HAP-1 (cell line): ENCODE results near the gene APEH.

Source experiments
- DNase-seq, 2 experiments: peaks; one replicate each; pipeline ENCODE4 v3.0.0-alpha.2; 2016 to 2020; ENCODE audit warnings: low spot score in 2 of 2
- H3K27me3 ChIP-seq: fragments of 250-450 bp; sonication (Bioruptor Pico); 2 replicates; pipeline ENCODE4 v1.5.1; 2020; ENCODE audit warnings: low read depth, mild to moderate bottlenecking, moderate library complexity
- H3K36me3 ChIP-seq: fragments of 250-450 bp; sonication (Bioruptor Pico); replicated peaks from 2 replicates; pipeline ENCODE4 v1.5.1; 2020; ENCODE audit warnings: mild to moderate bottlenecking
- H3K4me1 ChIP-seq: fragments of 250-450 bp; sonication (Bioruptor Pico); 2 replicates; pipeline ENCODE4 v1.5.1; 2020; ENCODE audit warnings: mild to moderate bottlenecking
- H3K4me3 ChIP-seq: fragments of 250-450 bp; sonication (Bioruptor Pico); 2 replicates; pipeline ENCODE4 v1.5.1; 2020; ENCODE audit warnings: mild to moderate bottlenecking, moderate library complexity
- H3K9me3 ChIP-seq: fragments of 250-450 bp; sonication (Bioruptor Pico); 2 replicates; pipeline ENCODE4 v1.5.1; 2020; ENCODE audit warnings: mild to moderate bottlenecking, moderate library complexity
- in situ Hi-C: fragments of 300-500 bp; cut with MboI; formaldehyde crosslinking; loops from 3 replicates; pipeline ENCODE4 v1.14.3; 2020; ENCODE audit warnings: low sequenced_read_pairs, inconsistent platforms, mixed read lengths

Gene APEH

GRCh38 chr3:49667701-49668413 lies 6.3 kb upstream of the APEH start:
- no peaks in the 10 kb centered on the region for H3K36me3 ChIP-seq
- H3K9me3 ChIP-seq = no peaks in the 10 kb centered on the region
- H3K27me3 ChIP-seq = no peaks in the 10 kb centered on the region
- H3K4me3 ChIP-seq = no peak overlapping the region
- peaks cover 2% of the 10 kb centered on the region; the same call in 1 of the 2 replicates for H3K4me1 ChIP-seq
- in situ Hi-C loops = no loop called here
- DNase-seq = no peak

GRCh38 chr3:49668414-49668797 lies 5.7 kb upstream of the APEH start:
- in situ Hi-C loops = no loop called here
- Histone ChIP-seq H3K4me1 (peaks cover 6% of the 10 kb centered on the region), H3K9me3 (no peaks in the 10 kb centered on the region), H3K4me3 (no peak overlapping the region), H3K36me3 (no peaks in the 10 kb centered on the region; the same call in 1 of the 2 replicates), H3K27me3 (no peaks in the 10 kb centered on the region)
- DNase-seq = peak in 1 of 2 experiments; percentile 29

GRCh38 chr3:49668861-49669260 lies 5.3 kb upstream of the APEH start:
- no peaks in the 10 kb centered on the region for H3K27me3 ChIP-seq
- no peak overlapping the region for H3K4me3 ChIP-seq
- H3K4me1 ChIP-seq = peaks cover 7% of the 10 kb centered on the region
- DNase-seq = no peak
- no peaks in the 10 kb centered on the region for H3K9me3 ChIP-seq
- in situ Hi-C loops = no loop called here
- no peaks in the 10 kb centered on the region; the same call in 1 of the 2 replicates for H3K36me3 ChIP-seq

GRCh38 chr3:49669352-49669751 lies 4.8 kb upstream of the APEH start:
- Histone ChIP-seq H3K4me1 (peaks cover 7% of the 10 kb centered on the region), H3K9me3 (no peaks in the 10 kb centered on the region), H3K36me3 (no peaks in the 10 kb centered on the region; the same call in none of the 2 replicates), H3K27me3 (no peaks in the 10 kb centered on the region), H3K4me3 (no peak overlapping the region)
- DNase-seq = no peak
- in situ Hi-C loops = no loop called here

GRCh38 chr3:49670940-49671290 lies 3.2 kb upstream of the APEH start:
- Histone ChIP-seq H3K4me3 (no peak overlapping the region), H3K27me3 (no peaks in the 10 kb centered on the region), H3K36me3 (peaks cover 6% of the 10 kb centered on the region), H3K4me1 (peaks cover 12% of the 10 kb centered on the region), H3K9me3 (no peaks in the 10 kb centered on the region)
- DNase-seq = no peak
- in situ Hi-C loops = loop anchor here (5.0 kb wide), 1 partner anchor 124 kb away; no protein-coding TSS in a partner anchor

- H3K27me3 ChIP-seq = no peaks in the 10 kb centered on the region
- peak; percentile 59 to 86 for DNase-seq
- H3K36me3 ChIP-seq = peaks cover 13% of the 10 kb centered on the region
- peaks cover 12% of the 10 kb centered on the region for H3K4me1 ChIP-seq
- H3K4me3 ChIP-seq = no peak overlapping the region
- in situ Hi-C loops = loop anchor here (5.0 kb wide), 1 partner anchor 124 kb away; no protein-coding TSS in a partner anchor
- no peaks in the 10 kb centered on the region for H3K9me3 ChIP-seq
Observed at GRCh38 chr3:49671291-49672288, 2.6 kb upstream of the APEH start.

- Histone ChIP-seq H3K27me3 (no peaks in the 10 kb centered on the region), H3K4me1 (peaks cover 12% of the 10 kb centered on the region), H3K9me3 (no peaks in the 10 kb centered on the region), H3K36me3 (peaks cover 29% of the 10 kb centered on the region), H3K4me3 (peak overlapping the region; percentile 89)
- peak in 1 of 2 experiments; percentile 5 for DNase-seq
- in situ Hi-C loops = loop anchor here (5.0 kb wide), 1 partner anchor 126 kb away; no protein-coding TSS in a partner anchor
Observed at GRCh38 chr3:49673121-49673714, 933 bp upstream of the APEH start.

GRCh38 chr3:49674497-49674983 lies 389 bp downstream of the APEH start:
- Histone ChIP-seq H3K27me3 (no peaks in the 10 kb centered on the region), H3K9me3 (no peaks in the 10 kb centered on the region), H3K4me3 (peak overlapping the region; percentile 89), H3K4me1 (peaks cover 12% of the 10 kb centered on the region), H3K36me3 (peaks cover 42% of the 10 kb centered on the region)
- no peak for DNase-seq
- in situ Hi-C loops = loop anchor here (5.0 kb wide), 1 partner anchor 127 kb away; no protein-coding TSS in a partner anchor

- peaks cover 56% of the 10 kb centered on the region for H3K36me3 ChIP-seq
- H3K4me3 ChIP-seq = no peak overlapping the region
- no peaks in the 10 kb centered on the region for H3K9me3 ChIP-seq
- no peak for DNase-seq
- H3K27me3 ChIP-seq = no peaks in the 10 kb centered on the region
- in situ Hi-C loops = no loop called here
- peaks cover 12% of the 10 kb centered on the region for H3K4me1 ChIP-seq
Observed at GRCh38 chr3:49675912-49676311, 1.8 kb downstream of the APEH start.

GRCh38 chr3:49680493-49681231 lies 6.5 kb downstream of the APEH start:
- no peaks in the 10 kb centered on the region for H3K9me3 ChIP-seq
- no peaks in the 10 kb centered on the region for H3K27me3 ChIP-seq
- H3K4me3 ChIP-seq = no peak overlapping the region
- H3K4me1 ChIP-seq = no peaks in the 10 kb centered on the region
- in situ Hi-C loops = no loop called here
- H3K36me3 ChIP-seq = peaks cover 82% of the 10 kb centered on the region
- no peak for DNase-seq

- Histone ChIP-seq H3K27me3 (no peaks in the 10 kb centered on the region), H3K4me3 (no peak overlapping the region), H3K9me3 (no peaks in the 10 kb centered on the region), H3K4me1 (no peaks in the 10 kb centered on the region), H3K36me3 (peaks cover 77% of the 10 kb centered on the region)
- DNase-seq = no peak
- in situ Hi-C loops = no loop called here
Observed at GRCh38 chr3:49681232-49681522, 7.0 kb downstream of the APEH start.

GRCh38 chr3:49681543-49681942 lies 7.4 kb downstream of the APEH start:
- DNase-seq = no peak
- no peaks in the 10 kb centered on the region for H3K9me3 ChIP-seq
- no peaks in the 10 kb centered on the region for H3K27me3 ChIP-seq
- peaks cover 74% of the 10 kb centered on the region for H3K36me3 ChIP-seq
- H3K4me3 ChIP-seq = no peak overlapping the region
- H3K4me1 ChIP-seq = no peaks in the 10 kb centered on the region
- in situ Hi-C loops = no loop called here

GRCh38 chr3:49683162-49683561 lies 9.0 kb downstream of the APEH start:
- Histone ChIP-seq H3K27me3 (no peaks in the 10 kb centered on the region), H3K9me3 (no peaks in the 10 kb centered on the region), H3K36me3 (peaks cover 57% of the 10 kb centered on the region), H3K4me3 (no peak overlapping the region), H3K4me1 (no peaks in the 10 kb centered on the region)
- in situ Hi-C loops = no loop called here
- no peak for DNase-seq
